Measurements from ENCODE around the gene USP3. TPM values are rescaled to one million over a fixed set of nuclear protein-coding genes. Genes with fewer than 3 reads are reported as not detected.

USP3 gene
- total and polyA plus RNA-seq, 9 of the 15 experiments (the other 6 are each of a cell fraction or from before 2014, with no cell fraction given) = 17.3 to 54.3 (median 34.8) TPM

DNA sequence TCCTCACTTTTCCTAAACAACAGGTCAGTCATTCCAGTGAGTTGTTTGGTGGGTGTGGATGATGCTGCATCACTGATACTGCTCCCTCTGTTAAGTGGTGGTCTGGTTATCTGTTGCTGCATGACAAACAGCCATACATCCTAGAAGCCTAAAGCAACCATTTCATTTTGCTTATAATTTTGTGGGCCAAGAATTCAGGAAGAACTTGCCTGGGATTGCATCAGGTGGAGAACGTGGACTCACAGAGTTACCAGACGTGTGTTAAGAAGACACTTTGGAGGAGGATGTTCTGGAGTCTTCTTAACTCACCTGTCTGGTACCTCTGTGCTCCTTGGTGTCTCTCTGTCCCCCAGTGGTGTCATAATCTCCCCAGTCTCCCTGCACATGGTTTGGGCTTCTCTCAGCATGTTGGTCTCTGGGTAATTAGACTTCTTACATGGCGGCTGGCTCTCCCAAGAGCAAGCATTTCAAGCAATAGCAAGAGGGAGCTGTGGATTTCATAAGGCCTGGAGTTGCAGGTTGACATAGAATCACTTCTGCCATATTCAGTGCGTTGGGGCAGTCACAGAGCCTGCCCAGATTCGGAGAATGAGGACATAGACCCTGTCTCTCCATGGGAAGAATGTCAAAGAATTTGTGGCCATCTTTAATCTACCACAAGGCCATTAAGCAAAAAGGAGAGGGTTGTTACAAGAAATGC lies 20.1 kb downstream of the USP3 start (continued):
- TF ChIP-seq ZBTB34 (CRISPR knock-in tag; IDR thresholded peaks at IDR 0.05) (no peak), NELFE (IDR thresholded peaks at IDR 0.05; ENCODE audit: insufficient read depth, insufficient read length) (no peak), ZNF436 (CRISPR knock-in tag; IDR thresholded peaks at IDR 0.05) (no peak), ARID2 (IDR thresholded peaks at IDR 0.05) (no peak), TGIF2 (CRISPR knock-in tag; IDR thresholded peaks at IDR 0.05) (no peak), SAFB (IDR thresholded peaks at IDR 0.05; ENCODE audit: borderline replicate concordance, low read depth, low read length) (no peak), BMI1 (IDR thresholded peaks at IDR 0.05; ENCODE audit: low read length) (no peak), ZHX1 (conservative IDR thresholded peaks at IDR 0.05; ENCODE audit: low read length) (no peak), BRF1 (IDR thresholded peaks at IDR 0.05; ENCODE audit: borderline replicate concordance, extremely low read depth, insufficient read length) (no peak), ZBTB1 (CRISPR knock-in tag; IDR thresholded peaks at IDR 0.05; ENCODE audit: borderline replicate concordance, low read depth) (no peak), RBM22 (IDR thresholded peaks at IDR 0.05; ENCODE audit: low read depth, low read length, poor library complexity, severe bottlenecking) (no peak), SRSF3 (IDR thresholded peaks at IDR 0.05; ENCODE audit: insufficient read depth, low read length) (no peak), SIRT6 (IDR thresholded peaks at IDR 0.05; ENCODE audit: low read depth, low read length) (no peak), NR2C1 (IDR thresholded peaks at IDR 0.05) (no peak), NR2C1 (tag; IDR thresholded peaks at IDR 0.05) (peak; percentile 54; the same call in 1 of the 2 replicates), ZNF778 (CRISPR knock-in tag; IDR thresholded peaks at IDR 0.05) (no peak)
- TF ChIP-seq, protein P1, sequence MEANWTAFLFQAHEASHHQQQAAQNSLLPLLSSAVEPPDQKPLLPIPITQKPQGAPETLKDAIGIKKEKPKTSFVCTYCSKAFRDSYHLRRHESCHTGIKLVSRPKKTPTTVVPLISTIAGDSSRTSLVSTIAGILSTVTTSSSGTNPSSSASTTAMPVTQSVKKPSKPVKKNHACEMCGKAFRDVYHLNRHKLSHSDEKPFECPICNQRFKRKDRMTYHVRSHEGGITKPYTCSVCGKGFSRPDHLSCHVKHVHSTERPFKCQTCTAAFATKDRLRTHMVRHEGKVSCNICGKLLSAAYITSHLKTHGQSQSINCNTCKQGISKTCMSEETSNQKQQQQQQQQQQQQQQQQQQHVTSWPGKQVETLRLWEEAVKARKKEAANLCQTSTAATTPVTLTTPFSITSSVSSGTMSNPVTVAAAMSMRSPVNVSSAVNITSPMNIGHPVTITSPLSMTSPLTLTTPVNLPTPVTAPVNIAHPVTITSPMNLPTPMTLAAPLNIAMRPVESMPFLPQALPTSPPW (CRISPR knock-in tag; IDR thresholded peaks at IDR 0.05) = no peak
- TF ChIP-seq, protein P2, sequence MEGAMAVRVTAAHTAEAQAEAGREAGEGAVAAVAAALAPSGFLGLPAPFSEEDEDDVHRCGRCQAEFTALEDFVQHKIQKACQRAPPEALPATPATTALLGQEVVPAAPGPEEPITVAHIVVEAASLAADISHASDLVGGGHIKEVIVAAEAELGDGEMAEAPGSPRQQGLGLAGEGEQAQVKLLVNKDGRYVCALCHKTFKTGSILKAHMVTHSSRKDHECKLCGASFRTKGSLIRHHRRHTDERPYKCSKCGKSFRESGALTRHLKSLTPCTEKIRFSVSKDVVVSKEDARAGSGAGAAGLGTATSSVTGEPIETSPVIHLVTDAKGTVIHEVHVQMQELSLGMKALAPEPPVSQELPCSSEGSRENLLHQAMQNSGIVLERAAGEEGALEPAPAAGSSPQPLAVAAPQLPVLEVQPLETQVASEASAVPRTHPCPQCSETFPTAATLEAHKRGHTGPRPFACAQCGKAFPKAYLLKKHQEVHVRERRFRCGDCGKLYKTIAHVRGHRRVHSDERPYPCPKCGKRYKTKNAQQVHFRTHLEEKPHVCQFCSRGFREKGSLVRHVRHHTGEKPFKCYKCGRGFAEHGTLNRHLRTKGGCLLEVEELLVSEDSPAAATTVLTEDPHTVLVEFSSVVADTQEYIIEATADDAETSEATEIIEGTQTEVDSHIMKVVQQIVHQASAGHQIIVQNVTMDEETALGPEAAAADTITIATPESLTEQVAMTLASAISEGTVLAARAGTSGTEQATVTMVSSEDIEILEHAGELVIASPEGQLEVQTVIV (CRISPR knock-in tag; IDR thresholded peaks at IDR 0.05; ENCODE audit: borderline replicate concordance) = no peak
- TF ChIP-seq, protein P3, sequence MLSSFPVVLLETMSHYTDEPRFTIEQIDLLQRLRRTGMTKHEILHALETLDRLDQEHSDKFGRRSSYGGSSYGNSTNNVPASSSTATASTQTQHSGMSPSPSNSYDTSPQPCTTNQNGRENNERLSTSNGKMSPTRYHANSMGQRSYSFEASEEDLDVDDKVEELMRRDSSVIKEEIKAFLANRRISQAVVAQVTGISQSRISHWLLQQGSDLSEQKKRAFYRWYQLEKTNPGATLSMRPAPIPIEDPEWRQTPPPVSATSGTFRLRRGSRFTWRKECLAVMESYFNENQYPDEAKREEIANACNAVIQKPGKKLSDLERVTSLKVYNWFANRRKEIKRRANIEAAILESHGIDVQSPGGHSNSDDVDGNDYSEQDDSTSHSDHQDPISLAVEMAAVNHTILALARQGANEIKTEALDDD (IDR thresholded peaks at IDR 0.05) = 0 out of 2 replicates have a peak, but pooled peaks have one; percentile 61

Data from K562 (cell line).